Duodenal mucosa (tissue), 2 donors: Measurements from ENCODE around the gene AKR1C3.
A peak's percentile ranks its signal among the peaks of the same experiment; 100 is the strongest.
"Not testable (repeated sequence)": the region's sequence is repeated elsewhere in the genome, so short reads cannot be mapped to it uniquely, and the experiment has no call there.

Source experiments
- H3K27ac ChIP-seq: one replicate; pipeline ENCODE4 v1.7.0; 2013; ENCODE audit warnings: low read depth, low read length
- H3K27me3 ChIP-seq, 2 donors: one replicate each; pipeline ENCODE4 v1.7.0; 2013; ENCODE audit warnings: low read length in 2 of 2, control low read depth in 1 of 2; ENCODE audit not compliant: insufficient read depth in 2 of 2, control insufficient read depth in 1 of 2
- H3K36me3 ChIP-seq, 2 donors: one replicate each; pipeline ENCODE4 v1.7.0; 2013; ENCODE audit warnings: low read length in 2 of 2, control low read depth in 1 of 2; ENCODE audit not compliant: insufficient read depth in 2 of 2, control insufficient read depth in 1 of 2
- H3K4me1 ChIP-seq, 2 donors: one replicate each; pipeline ENCODE4 v1.7.0; 2013; ENCODE audit warnings: low read length in 2 of 2, control low read depth in 1 of 2; ENCODE audit not compliant: insufficient read depth in 2 of 2, control insufficient read depth in 1 of 2
- H3K4me3 ChIP-seq, 2 donors: one replicate each; pipeline ENCODE4 v1.7.0; 2013; ENCODE audit warnings: low read length in 2 of 2, low read depth in 1 of 2
- H3K9ac ChIP-seq, 2 donors: one replicate each; pipeline ENCODE4 v1.7.0; 2013; ENCODE audit warnings: low read length in 2 of 2, low read depth in 1 of 2
- H3K9me3 ChIP-seq, 2 donors: one replicate each; pipeline ENCODE4 v1.7.0; 2013; ENCODE audit warnings: low read length in 2 of 2, control low read depth in 1 of 2; ENCODE audit not compliant: control insufficient read depth in 1 of 2

Gene AKR1C3

GRCh38 chr10:5088703-5089261 is 5.4 kb upstream of the AKR1C3 start:
- no peak overlapping the region for H3K4me3 ChIP-seq
- H3K27me3 ChIP-seq: no peaks in the 10 kb centered on the region
- no peaks in the 10 kb centered on the region for H3K36me3 ChIP-seq
- peaks cover 0 to 3% of the 10 kb centered on the region in 2 donors for H3K4me1 ChIP-seq
- no peaks in the 10 kb centered on the region for H3K9me3 ChIP-seq
- H3K27ac ChIP-seq: no peak overlapping the region
- no peak overlapping the region for H3K9ac ChIP-seq

DNA sequence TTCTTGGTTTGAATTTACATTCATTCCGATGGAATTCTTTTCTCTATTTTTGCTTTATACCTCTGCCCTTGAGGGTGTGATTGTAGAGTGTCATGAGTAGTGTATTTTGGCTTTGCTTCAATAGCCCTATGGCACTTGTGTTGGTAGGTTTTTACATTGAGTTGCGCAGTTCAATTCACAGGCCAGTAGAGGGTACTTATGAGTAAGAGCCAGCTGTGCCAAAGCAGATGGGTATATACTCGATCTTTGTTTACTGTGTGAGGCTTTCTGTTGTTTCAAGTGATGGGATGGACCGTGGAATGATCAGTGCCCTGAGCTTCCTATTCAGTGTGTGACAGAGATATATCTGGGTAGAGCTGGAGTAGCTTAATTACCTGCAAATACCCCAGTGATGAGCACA is 4.3 kb upstream of the AKR1C3 start:
- peaks cover 0 to 3% of the 10 kb centered on the region in 2 donors for H3K4me1 ChIP-seq
- no peaks in the 10 kb centered on the region for H3K27me3 ChIP-seq

DNA sequence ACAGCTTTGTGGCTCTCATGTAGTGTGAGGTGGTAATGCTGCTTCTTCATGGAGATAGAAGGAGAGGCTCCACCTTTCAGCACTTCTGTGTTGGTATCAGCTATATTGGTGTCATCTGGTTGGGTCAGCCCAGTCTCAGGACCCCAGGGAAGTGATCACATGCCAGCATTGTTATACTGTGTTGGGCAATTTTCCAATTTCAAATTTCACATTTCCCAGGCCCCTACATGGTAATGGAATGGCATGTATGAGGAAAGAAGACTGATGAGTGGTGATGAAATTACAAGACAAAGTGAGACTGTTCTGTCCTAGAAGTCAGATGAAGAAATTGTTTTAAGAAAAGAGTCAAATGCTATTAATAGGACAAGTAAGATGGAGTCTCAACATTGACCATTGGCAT is 3.7 kb upstream of the AKR1C3 start:
- peaks cover 0 to 3% of the 10 kb centered on the region in 2 donors for H3K4me1 ChIP-seq
- no peaks in the 10 kb centered on the region for H3K27me3 ChIP-seq
- no peak overlapping the region for H3K4me3 ChIP-seq
- H3K36me3 ChIP-seq: no peaks in the 10 kb centered on the region
- H3K9ac ChIP-seq: no peak overlapping the region
- H3K27ac ChIP-seq: no peak overlapping the region
- H3K9me3 ChIP-seq: no peaks in the 10 kb centered on the region

More for the DNA sequence above, 4.3 kb upstream of the AKR1C3 start:
- Histone ChIP-seq H3K36me3 (no peaks in the 10 kb centered on the region), H3K27ac (no peak overlapping the region), H3K4me3 (no peak overlapping the region), H3K9me3 (no peaks in the 10 kb centered on the region), H3K9ac (no peak overlapping the region)

DNA sequence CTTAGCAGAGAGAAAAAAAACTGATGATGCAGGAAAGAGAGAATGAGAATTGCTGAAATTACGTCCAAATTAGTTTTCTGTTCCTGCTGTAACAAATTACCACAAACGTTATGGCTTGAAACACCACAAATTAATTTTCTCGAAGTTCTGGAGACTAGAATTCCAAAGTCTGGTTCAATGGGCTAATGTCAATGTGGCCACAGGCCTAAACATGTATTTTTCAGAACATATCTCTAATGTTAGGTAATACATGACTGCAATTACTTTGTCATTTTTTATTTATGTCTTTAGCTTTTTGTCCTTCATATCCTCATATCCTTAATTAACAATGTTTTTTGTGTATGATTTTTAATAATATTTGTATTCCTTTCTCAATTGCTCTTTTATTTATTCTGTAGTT is 3.0 kb upstream of the AKR1C3 start:
- peaks cover 0 to 3% of the 10 kb centered on the region in 2 donors for H3K4me1 ChIP-seq
- H3K4me3 ChIP-seq: no peak overlapping the region
- H3K9me3 ChIP-seq: no peaks in the 10 kb centered on the region
- no peak overlapping the region for H3K27ac ChIP-seq
- no peaks in the 10 kb centered on the region for H3K27me3 ChIP-seq
- H3K9ac ChIP-seq: no peak overlapping the region
- H3K36me3 ChIP-seq: no peaks in the 10 kb centered on the region

DNA sequence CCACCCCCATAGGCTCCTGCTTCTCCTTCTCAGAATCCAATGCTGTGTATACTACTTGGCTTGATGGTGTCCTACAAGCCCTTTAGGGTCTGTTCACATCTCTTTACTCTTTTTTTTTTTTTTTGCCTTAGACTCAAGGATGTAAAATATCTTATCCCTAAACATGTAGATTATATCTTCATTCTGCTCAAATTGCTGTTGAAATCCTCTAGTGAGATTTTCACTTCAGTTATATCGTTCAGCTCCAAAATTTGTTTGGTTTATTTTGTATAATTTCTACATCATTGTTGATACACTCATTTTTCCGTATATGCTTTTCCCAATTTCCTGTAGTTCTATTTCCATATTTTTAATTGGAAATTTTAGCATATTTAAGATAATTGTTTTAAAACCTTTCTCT is 1.8 kb upstream of the AKR1C3 start:
- no peak overlapping the region for H3K9ac ChIP-seq
- H3K27ac ChIP-seq: no peak overlapping the region
- peaks cover 0 to 3% of the 10 kb centered on the region in 2 donors for H3K4me1 ChIP-seq
- H3K27me3 ChIP-seq: no peaks in the 10 kb centered on the region
- H3K9me3 ChIP-seq: no peaks in the 10 kb centered on the region
- H3K36me3 ChIP-seq: peaks cover 0 to 6% of the 10 kb centered on the region in 2 donors
- H3K4me3 ChIP-seq: no peak overlapping the region

- H3K9ac ChIP-seq: no peak overlapping the region
- no peaks in the 10 kb centered on the region for H3K27me3 ChIP-seq
- peaks cover 0 to 3% of the 10 kb centered on the region in 2 donors for H3K4me1 ChIP-seq
- peaks cover under 1 to 13% of the 10 kb centered on the region in 2 donors for H3K36me3 ChIP-seq
- no peaks in the 10 kb centered on the region for H3K9me3 ChIP-seq
- no peak overlapping the region for H3K4me3 ChIP-seq
- no peak overlapping the region for H3K27ac ChIP-seq
Measured at GRCh38 chr10:5092848-5093790, 1.1 kb upstream of the AKR1C3 start.

DNA sequence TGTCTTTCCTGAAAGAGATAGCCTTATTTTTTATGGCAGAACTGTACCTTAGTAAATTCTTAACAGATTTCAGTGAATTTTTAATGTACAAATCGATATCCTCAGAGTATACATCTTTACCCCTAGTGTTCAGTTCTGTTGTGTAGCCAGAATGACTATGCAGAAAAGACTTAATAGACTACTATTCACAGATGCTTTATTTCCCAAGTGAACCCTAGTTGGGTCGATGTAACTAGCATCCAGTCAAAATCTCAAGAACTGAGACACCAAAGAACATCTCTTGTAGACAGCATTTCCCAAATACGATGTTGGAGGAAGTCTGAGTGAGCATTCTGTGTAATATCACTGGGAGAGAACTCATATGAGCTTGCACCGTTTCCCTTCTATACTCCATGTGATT is 1.5 kb downstream of the AKR1C3 start:
- peaks cover 16 to 31% of the 10 kb centered on the region in 2 donors for H3K36me3 ChIP-seq
- H3K4me3 ChIP-seq: peak overlapping the region; percentile 81 to 89
- H3K27ac ChIP-seq: no peak overlapping the region
- H3K9me3 ChIP-seq: no peaks in the 10 kb centered on the region
- peak overlapping the region; percentile 72 to 79 for H3K9ac ChIP-seq
- H3K4me1 ChIP-seq: peaks cover 0 to 3% of the 10 kb centered on the region in 2 donors
- H3K27me3 ChIP-seq: no peaks in the 10 kb centered on the region

DNA sequence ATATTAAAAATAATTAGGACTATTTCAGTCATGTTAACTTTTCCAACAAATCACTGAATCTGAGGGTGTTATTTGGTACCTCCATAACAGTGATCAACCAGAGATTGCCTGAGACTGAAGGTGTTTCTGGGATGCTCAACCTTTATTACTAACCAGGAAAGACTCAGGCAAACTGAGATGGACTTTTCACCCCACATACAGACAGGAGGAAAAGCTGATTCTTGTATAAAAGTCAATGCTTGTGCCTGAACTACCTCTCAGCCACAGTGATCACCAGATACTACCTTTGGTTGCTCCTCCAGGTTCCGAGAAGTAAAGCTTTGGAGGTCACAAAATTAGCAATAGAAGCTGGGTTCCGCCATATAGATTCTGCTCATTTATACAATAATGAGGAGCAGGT is 1.9 kb downstream of the AKR1C3 start:
- Histone ChIP-seq H3K27ac (no peak overlapping the region), H3K4me3 (peak overlapping the region; percentile 81 to 89), H3K36me3 (peaks cover 16 to 34% of the 10 kb centered on the region in 2 donors), H3K9ac (peak overlapping the region in 1 of 2 donors; percentile 72), H3K27me3 (no peaks in the 10 kb centered on the region), H3K4me1 (peaks cover 0 to 3% of the 10 kb centered on the region in 2 donors), H3K9me3 (no peaks in the 10 kb centered on the region)

DNA sequence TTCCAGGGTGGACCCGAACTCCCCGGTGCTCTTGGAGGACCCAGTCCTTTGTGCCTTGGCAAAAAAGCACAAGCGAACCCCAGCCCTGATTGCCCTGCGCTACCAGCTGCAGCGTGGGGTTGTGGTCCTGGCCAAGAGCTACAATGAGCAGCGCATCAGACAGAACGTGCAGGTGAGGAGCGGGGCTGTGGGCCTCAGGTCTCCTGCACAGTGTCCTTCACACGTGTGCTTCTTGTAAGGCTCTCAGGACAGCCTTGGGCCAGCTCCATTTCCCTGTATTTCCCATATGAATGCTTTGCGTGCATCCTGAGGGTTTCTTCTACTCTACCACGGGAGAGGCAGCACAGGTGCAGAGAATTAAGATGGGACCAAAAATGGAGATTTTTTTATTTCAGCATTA is 8.3 kb downstream of the AKR1C3 start:
- H3K9me3 ChIP-seq, H3K9ac ChIP-seq, H3K4me1 ChIP-seq, H3K27me3 ChIP-seq, H3K27ac ChIP-seq, H3K4me3 ChIP-seq: not testable (repeated sequence)
- peaks cover 27 to 65% of the 10 kb centered on the region in 2 donors for H3K36me3 ChIP-seq

DNA sequence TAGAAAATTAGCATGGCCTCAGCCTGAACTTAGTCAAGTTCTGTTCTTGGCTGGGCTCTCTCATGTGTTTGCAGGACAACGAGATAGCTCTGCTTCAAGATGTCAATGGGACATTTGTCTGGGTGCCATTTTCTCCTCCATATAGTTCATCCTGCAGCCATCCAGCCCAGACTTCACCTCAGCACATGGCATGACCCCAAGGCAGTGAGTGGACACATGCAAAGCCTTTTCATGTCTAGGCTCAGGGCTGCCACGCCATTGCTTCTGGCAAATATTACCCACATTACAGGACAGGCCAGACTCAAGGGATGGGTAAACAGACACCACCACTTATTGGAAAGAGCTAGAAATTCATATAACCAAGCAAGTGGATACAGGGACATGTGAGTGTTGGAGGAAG is 9.3 kb downstream of the AKR1C3 start:
- no peaks in the 10 kb centered on the region for H3K27me3 ChIP-seq
- H3K27ac ChIP-seq: no peak overlapping the region
- H3K4me3 ChIP-seq: no peak overlapping the region
- H3K9me3 ChIP-seq: no peaks in the 10 kb centered on the region
- H3K9ac ChIP-seq: no peak overlapping the region
- H3K36me3 ChIP-seq: peaks cover 27 to 63% of the 10 kb centered on the region in 2 donors
- H3K4me1 ChIP-seq: no peaks in the 10 kb centered on the region
